HG03045 (cell line): ENCODE data around the gene HSPB9.

Source experiments
- ATAC-seq: cut with Tn5 transposase; IDR thresholded peaks from one replicate; pipeline ENCODE4 v1.9.1; 2021; ENCODE audit warnings: mild to moderate bottlenecking, moderate library complexity; ENCODE audit not compliant: unreplicated experiment

HSPB9 gene

GRCh38 chr17:42098730-42099399 lies 23.7 kb upstream of the HSPB9 start:
- no peak for ATAC-seq

- no peak for ATAC-seq
Measured at GRCh38 chr17:42101513-42102292, 20.9 kb upstream of the HSPB9 start.

GRCh38 chr17:42103221-42103954 lies 19.2 kb upstream of the HSPB9 start:
- ATAC-seq: no peak

- no peak for ATAC-seq
Measured at GRCh38 chr17:42104264-42104663, 18.3 kb upstream of the HSPB9 start.

- ATAC-seq: no peak
Measured at GRCh38 chr17:42106009-42106408, 16.6 kb upstream of the HSPB9 start.

GRCh38 chr17:42107124-42107523 lies 15.5 kb upstream of the HSPB9 start:
- no peak for ATAC-seq

- ATAC-seq: peak; percentile 63
Measured at GRCh38 chr17:42107597-42108576, 14.7 kb upstream of the HSPB9 start.

- no peak for ATAC-seq
Measured at GRCh38 chr17:42109086-42109485, 13.5 kb upstream of the HSPB9 start.

- ATAC-seq: no peak
Measured at GRCh38 chr17:42110301-42111264, 12.0 kb upstream of the HSPB9 start.

- ATAC-seq: no peak
Measured at GRCh38 chr17:42111265-42111636, 11.4 kb upstream of the HSPB9 start.

- peak; percentile 2 for ATAC-seq
Measured at GRCh38 chr17:42111871-42112551, 10.6 kb upstream of the HSPB9 start.

GRCh38 chr17:42112552-42113176 lies 9.9 kb upstream of the HSPB9 start, which contains the start of gene DHX58:
Gene DHX58 (minus strand): TSS chr17:42112714. CDS start chr17:42111892, 822 bp downstream.
- peak; percentile 65 for ATAC-seq

GRCh38 chr17:42113293-42114069 lies 9.1 kb upstream of the HSPB9 start:
- ATAC-seq: no peak

- ATAC-seq: no peak
Measured at GRCh38 chr17:42114118-42114517, 8.5 kb upstream of the HSPB9 start.

GRCh38 chr17:42116705-42117396 lies 5.8 kb upstream of the HSPB9 start:
- no peak for ATAC-seq

- no peak for ATAC-seq
Measured at GRCh38 chr17:42117397-42118125, 5.0 kb upstream of the HSPB9 start.
